Effector memory CD4-positive, alpha-beta T cell (primary cell): ENCODE results near the gene CEP43.

ENCODE experiments used
- DNase-seq, 3 donors: peaks; one replicate each; pipeline ENCODE4 v3.0.0-alpha.2; 2020
- H3K27ac ChIP-seq: 2 replicates; pipeline ENCODE4 v1.7.0; 2013; ENCODE audit warnings: mild to moderate bottlenecking, low read length, moderate library complexity; ENCODE audit not compliant: insufficient read depth, poor library complexity, severe bottlenecking
- H3K27me3 ChIP-seq: replicated peaks from 2 replicates; pipeline ENCODE4 v1.7.0; 2013; ENCODE audit warnings: mild to moderate bottlenecking, low read length; ENCODE audit not compliant: insufficient read depth, control insufficient read depth, poor library complexity, severe bottlenecking
- H3K36me3 ChIP-seq: 2 replicates; pipeline ENCODE4 v1.7.0; 2013; ENCODE audit warnings: mild to moderate bottlenecking, low read length, moderate library complexity; ENCODE audit not compliant: control insufficient read depth, insufficient read depth
- H3K4me1 ChIP-seq: 2 replicates; pipeline ENCODE4 v1.7.0; 2013; ENCODE audit warnings: low read length, mild to moderate bottlenecking; ENCODE audit not compliant: control insufficient read depth, insufficient read depth, poor library complexity, severe bottlenecking
- H3K4me3 ChIP-seq: 2 replicates; pipeline ENCODE4 v1.7.0; 2013; ENCODE audit warnings: low read length, low read depth, mild to moderate bottlenecking; ENCODE audit not compliant: insufficient read depth, poor library complexity, severe bottlenecking
- H3K9me3 ChIP-seq: 2 replicates; pipeline ENCODE4 v1.7.0; 2013; ENCODE audit warnings: mild to moderate bottlenecking, low read length, moderate library complexity; ENCODE audit not compliant: control insufficient read depth

The CEP43 gene

DNA sequence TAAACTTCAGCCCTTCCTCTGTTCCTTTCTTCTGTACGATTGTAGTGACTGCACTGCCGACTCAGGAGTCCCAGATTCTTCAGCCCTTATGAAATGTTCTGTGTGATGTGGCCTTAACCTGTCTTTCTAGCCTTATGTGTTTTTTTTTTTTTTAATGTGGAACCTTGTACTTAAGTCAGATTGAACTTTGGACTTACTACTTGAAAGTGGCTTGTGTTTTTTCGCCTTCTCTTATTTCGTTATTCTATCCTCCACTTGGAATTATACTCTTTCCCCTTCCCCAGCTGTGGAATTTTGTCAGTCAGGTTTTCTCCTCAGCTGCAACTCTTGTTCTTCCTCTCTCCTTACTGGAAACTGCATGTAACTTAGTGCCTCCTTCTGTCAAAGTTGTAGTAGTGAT lies 8.8 kb downstream of the CEP43 start:
- no peak for DNase-seq
- H3K4me1 ChIP-seq: no peaks in the 10 kb centered on the region
- H3K27ac ChIP-seq: no peak overlapping the region
- H3K36me3 ChIP-seq: peaks cover 15% of the 10 kb centered on the region
- H3K27me3 ChIP-seq: no peaks in the 10 kb centered on the region
- no peak overlapping the region for H3K4me3 ChIP-seq
- H3K9me3 ChIP-seq: no peaks in the 10 kb centered on the region

DNA sequence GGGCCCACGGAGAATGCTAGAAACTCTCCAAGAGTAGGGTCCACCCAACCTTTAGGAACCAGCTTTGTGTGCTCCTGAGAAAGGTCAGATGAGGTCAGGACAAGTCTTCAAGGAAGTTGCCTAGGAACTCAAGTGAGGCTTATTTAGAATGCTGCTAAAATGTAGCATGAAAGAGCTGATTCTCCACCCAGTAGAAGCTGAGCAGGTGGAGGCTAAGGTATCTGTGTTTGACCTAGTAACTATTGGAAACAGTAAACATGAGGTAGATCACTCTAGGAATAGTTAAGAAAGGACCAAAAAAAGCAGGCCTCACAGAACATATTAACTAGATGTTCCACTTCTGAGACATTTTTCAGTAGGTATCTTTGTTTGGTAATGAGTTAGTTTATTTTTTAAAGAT lies 13.9 kb downstream of the CEP43 start:
- Histone ChIP-seq H3K9me3 (no peaks in the 10 kb centered on the region), H3K36me3 (peaks cover 15% of the 10 kb centered on the region), H3K27ac (no peak overlapping the region), H3K4me1 (no peaks in the 10 kb centered on the region), H3K4me3 (no peak overlapping the region), H3K27me3 (no peaks in the 10 kb centered on the region)
- DNase-seq: no peak

DNA sequence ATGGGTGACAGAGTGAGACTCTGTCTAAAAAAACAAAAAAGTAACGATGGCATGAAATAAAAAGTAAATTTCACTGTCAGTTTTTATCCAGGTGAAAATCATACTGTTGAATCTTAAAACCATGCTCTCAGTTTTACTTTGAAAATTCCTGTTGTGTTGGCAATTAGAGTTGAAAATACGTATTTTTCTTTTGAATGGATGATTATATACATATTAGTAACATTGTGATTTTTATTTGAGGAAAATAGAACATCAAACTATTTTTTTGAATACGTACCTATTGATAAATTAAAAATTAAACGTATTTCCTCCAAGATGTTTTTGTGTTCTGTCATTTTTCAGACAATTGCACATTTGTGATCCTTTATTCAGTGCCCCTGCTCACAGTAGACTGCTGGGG lies 14.7 kb downstream of the CEP43 start:
- H3K36me3 ChIP-seq: peaks cover 15% of the 10 kb centered on the region
- H3K4me3 ChIP-seq: no peak overlapping the region
- no peaks in the 10 kb centered on the region for H3K27me3 ChIP-seq
- no peak for DNase-seq
- H3K27ac ChIP-seq: no peak overlapping the region
- H3K9me3 ChIP-seq: no peaks in the 10 kb centered on the region
- H3K4me1 ChIP-seq: no peaks in the 10 kb centered on the region

DNA sequence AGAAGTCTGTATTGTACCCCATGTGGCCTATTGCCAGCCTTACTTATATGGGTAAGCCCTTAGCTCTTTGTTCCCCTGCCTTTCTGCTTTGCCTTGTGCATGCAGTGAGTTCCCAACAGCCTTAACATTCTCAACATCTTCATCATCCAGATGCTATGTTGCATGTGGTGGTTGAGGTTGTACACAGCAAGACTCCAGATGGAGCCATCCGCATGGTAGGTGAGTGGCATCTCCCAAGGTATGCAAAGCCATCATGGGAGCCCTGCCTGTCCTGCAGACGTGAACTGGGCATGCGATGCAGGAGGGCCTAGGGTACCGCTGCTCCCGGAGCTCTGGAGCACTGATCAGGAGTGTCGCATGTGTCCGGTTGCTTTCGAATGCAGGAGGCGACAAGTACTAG lies 16.1 kb downstream of the CEP43 start:
- Histone ChIP-seq H3K4me3 (no peak overlapping the region), H3K4me1 (no peaks in the 10 kb centered on the region), H3K27me3 (no peaks in the 10 kb centered on the region), H3K36me3 (peaks cover 15% of the 10 kb centered on the region), H3K9me3 (no peaks in the 10 kb centered on the region), H3K27ac (no peak overlapping the region)
- no peak for DNase-seq

DNA sequence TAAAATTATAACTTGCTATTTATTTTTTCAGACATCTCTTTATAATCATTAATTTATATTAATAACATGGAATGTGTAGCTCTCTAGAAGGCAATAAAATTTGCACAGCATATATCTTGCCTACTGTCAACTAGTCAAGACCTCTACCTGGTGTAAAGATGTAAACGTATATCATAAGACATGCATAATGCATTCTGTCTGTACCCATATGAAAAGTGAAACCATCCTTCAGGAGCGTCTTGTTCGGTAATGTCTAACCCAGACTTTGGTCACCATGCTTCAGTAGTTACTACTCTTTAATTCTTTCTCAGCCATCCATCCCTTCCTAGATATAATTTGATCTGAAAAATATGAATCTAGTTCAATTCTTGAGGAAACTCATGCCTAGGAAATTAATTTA lies 21.0 kb downstream of the CEP43 start:
- Histone ChIP-seq H3K4me1 (no peaks in the 10 kb centered on the region), H3K4me3 (no peak overlapping the region)
- DNase-seq: no peak

DNA sequence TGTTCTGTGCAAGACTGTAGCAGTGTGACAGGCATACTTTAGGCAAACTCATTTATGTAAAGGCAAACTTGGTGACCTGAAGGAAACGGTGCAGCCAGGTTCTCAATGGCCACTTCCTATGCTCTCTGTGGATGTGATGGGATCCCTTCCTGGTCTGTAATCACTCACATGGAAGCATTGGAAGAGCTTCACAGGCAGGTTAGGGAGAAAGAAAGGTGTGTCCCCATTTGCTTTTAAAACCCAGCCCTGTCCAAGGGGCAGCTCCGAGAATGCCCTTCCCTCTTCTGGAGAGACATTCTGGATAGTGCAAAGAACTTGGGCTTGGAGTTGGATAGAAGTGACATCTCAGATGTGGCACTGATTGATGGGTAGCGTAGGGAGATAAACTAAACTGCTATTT lies 28.1 kb downstream of the CEP43 start:
- Histone ChIP-seq H3K4me3 (no peak overlapping the region), H3K27ac (no peak overlapping the region), H3K36me3 (peaks cover 28% of the 10 kb centered on the region), H3K27me3 (no peaks in the 10 kb centered on the region), H3K9me3 (no peaks in the 10 kb centered on the region), H3K4me1 (no peaks in the 10 kb centered on the region)
- no peak for DNase-seq

More for the DNA sequence above, 21.0 kb downstream of the CEP43 start:
- Histone ChIP-seq H3K36me3 (peaks cover 9% of the 10 kb centered on the region), H3K27me3 (no peaks in the 10 kb centered on the region), H3K9me3 (no peaks in the 10 kb centered on the region), H3K27ac (no peak overlapping the region)

DNA sequence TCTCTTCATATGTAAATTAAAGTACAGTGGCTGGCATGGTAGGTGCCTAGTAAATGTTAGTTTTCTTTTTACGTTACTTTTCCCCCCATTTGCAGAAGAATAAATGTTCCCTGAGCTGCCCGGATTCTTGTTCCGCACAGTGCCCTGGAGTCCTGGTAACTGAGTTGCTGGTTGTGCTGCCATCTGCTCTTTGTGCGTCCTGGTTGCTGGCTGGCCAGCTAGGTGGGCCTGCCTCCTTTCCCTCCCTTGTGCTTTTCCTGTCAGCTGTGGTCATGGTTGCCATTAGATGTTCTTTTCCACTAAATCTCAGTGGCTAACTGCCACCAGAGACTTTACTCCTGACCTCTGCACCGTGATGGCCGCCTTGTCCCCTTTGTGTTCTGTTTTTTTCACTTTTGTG lies 28.6 kb downstream of the CEP43 start:
- no peak for DNase-seq
- H3K27me3 ChIP-seq: no peaks in the 10 kb centered on the region
- H3K4me1 ChIP-seq: no peaks in the 10 kb centered on the region
- no peaks in the 10 kb centered on the region for H3K9me3 ChIP-seq
- peaks cover 28% of the 10 kb centered on the region for H3K36me3 ChIP-seq
- H3K4me3 ChIP-seq: no peak overlapping the region
- no peak overlapping the region for H3K27ac ChIP-seq

DNA sequence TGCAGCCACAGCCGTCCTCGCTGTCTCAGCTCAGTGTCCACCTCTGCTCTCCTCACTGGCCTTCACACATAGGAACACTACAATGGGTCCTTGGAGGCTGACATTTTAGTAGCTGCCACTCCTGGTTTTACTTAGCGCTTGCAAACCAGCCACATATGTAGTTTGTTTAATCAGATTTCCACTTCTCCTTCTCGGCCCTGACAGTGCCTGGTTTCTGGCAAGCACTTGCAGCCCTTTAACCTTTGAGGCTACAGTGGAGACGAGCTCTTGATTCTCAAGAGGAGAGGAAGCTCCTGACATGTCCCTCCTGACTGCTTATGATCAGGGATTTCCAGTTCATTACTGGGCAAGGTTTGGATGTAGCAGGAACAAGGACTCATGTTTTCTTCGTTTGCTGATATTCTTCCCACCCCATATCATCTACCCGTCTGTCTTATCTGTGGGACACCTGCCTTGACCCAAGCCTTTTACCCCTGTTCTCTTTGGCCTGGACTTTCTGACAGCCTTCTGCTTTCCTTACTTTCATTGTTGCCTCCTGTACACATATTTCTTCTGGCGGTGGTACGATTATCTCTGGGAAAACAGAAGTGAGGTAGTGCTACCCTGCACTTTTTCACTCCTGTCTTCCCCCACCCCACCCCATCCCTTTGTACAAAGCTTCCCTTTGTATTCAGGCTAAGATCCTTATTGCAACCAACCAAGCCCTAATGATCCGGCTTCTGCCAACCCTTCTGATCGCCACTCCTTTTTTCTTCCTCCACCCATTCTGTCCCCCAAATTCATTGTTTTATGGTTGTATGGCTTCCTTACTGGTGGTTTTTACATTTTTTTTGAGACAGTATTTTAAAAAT lies 31.2 kb downstream of the CEP43 start:
- Histone ChIP-seq H3K36me3 (peaks cover 36% of the 10 kb centered on the region), H3K27me3 (no peaks in the 10 kb centered on the region), H3K9me3 (no peaks in the 10 kb centered on the region), H3K27ac (no peak overlapping the region), H3K4me1 (no peaks in the 10 kb centered on the region), H3K4me3 (no peak overlapping the region)
- no peak for DNase-seq

DNA sequence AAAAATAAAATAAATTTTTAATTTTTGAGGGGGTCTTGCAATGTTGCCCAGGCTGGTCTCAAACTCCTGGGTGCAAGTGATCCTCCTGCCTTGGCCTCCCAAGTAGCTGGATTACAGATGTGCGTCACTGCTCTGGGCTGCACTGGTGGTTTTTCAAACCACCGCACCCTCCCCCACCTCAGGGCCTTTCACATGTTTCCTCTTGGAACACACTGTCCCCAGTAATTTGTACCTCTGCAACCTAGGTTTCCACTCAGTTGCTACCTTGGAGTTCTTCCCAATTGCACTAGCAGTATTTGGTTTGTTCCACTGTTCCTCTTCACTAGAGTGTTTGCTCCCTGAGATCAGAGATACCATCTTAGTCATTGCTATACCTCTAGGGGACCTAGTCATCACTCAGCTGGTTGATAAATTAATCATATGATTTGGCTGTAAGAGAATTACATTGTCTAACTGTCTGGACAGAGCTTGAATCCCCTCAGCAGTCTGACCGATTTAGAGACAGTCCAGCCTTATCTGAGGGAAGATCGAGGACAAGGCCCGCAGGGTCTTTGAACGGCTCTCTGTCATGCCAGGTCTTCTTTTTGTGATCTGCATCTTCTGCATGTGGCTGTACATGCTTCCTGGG lies 32.0 kb downstream of the CEP43 start:
- no peak for DNase-seq
- Histone ChIP-seq H3K4me1 (no peaks in the 10 kb centered on the region), H3K9me3 (no peaks in the 10 kb centered on the region), H3K4me3 (no peak overlapping the region), H3K27me3 (no peaks in the 10 kb centered on the region), H3K36me3 (peaks cover 33% of the 10 kb centered on the region), H3K27ac (no peak overlapping the region)

DNA sequence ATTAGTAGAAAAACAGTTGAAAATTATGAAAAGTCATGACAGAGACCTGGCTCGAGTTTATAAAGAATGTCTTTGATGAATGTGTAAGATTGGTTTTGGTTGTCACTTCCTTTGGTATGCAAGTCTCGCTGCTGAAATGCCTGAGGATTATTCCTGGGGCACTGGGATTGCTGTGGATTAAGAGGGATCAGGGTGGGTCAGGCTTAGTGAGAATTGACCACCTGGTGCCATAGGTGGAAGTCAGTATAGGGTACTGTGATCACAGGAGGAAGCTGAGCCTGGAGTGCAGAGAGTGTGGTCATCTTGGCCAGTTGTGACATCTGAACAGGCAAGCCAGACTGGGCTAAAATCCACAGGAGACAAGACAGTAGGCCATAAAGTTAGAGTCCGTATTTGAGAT lies 34.9 kb downstream of the CEP43 start:
- Histone ChIP-seq H3K27me3 (no peaks in the 10 kb centered on the region), H3K27ac (no peak overlapping the region), H3K9me3 (no peaks in the 10 kb centered on the region), H3K36me3 (peaks cover 18% of the 10 kb centered on the region), H3K4me3 (no peak overlapping the region), H3K4me1 (peaks cover 3% of the 10 kb centered on the region)
- DNase-seq: no peak
